Endometrial microvascular endothelial cells (primary cell): ENCODE results near the gene FRAT2. TPM values are rescaled to one million over a fixed set of nuclear protein-coding genes. Genes with fewer than 3 reads are reported as not detected.

Source experiments
- in situ Hi-C: cut with HindIII; loops from 2 replicates; pipeline ENCODE4 v1.10.0; 2017; ENCODE audit warnings: low sequenced_read_pairs, low pct_unique_long_range_greater_than_20kb; ENCODE audit errors: inconsistent ontology term
- total RNA-seq: library from RNA; depleted of rRNA; stranded (reverse); fragments of >200 nt; gene quantifications from one replicate; pipeline ENCODE4 v1.2.3, GENCODE V29; 2015; ENCODE audit errors: inconsistent ontology term

FRAT2 gene
- total RNA-seq, 1 donor from 2014 or later: 8.3 TPM

DNA sequence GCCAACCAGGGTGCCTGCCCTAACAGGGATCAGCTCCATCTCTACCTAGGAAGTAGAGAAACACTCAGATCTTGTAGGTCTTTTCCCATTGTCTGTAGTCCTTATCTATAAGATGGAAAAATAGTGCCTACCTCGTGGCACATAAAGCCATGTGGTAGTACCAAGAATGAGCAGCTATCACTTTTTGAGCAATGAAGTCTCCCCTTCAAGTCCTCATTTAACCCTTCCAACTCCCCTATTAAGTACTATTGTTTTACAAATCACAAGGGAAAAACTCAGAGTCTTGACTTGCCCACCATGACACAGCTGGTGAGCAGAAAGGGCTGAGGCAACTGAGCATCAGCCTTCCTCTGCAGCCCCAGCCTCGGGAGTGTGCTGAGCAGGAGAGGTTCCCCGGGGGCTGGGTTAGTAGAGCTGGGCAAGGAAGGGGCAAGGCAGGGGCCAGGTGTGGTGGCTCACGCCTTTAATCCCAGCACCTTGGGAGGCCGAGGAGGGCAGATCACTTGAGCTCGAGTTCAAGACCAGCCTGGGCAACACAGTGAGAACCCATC is 3.3 kb downstream of the FRAT2 start:
- in situ Hi-C loops: no loop called here

DNA sequence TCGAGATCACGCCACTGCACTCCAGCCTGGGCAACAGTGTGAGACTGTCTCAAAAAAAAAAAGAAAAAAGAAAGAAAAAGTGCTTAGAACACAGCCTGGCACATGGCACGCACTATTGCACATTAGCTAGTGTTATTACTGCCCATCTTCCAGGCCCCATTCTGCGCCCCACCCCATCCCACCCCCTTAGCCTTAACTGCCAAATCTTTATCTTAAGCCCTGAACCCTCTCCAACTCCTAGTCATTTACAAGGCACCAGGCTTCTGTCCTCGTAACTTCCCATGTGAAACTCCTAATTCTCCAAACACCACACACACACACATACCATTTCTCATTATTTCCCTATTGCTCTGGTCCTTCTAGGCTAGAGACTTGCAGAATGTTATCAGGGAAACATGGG is 4.8 kb downstream of the FRAT2 start:
- in situ Hi-C loops: no loop called here

DNA sequence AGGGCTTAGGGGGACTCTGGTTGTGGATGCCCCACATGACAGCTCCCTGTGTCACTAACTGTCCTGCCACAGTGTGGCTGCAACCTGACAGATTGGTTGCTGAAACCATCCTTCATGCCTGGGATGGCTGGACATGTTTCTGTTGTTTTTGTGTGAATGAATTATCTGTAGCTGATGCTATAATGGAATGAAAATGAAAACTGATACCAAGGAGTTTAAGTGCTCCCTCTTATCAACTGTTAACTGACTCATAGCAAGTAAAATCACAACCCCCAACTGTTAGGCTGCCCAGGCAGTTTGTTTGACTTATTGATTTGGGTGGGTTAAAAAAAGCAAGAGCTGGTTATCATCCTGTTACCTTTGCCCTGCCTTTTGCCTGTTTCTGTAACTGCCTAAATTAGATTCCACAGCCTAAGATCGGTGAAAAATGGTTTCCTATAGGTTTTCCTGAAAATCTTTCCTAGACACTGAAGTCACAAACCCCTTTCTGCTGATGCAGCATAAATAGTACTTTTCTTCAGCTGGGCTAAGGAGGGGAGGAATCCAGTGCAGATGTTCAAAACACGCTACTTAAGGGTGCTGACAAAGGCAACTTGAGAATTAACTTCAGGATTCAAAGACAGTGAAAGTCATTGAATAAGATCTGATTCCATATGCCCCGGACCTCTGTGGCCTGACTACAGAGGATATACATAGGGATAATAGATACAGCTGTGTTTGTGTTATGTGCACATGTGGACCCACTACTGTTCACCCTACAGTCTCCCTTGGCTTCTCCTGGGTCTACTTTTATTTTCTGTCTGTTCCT is 5.7 kb downstream of the FRAT2 start:
- in situ Hi-C loops: no loop called here

DNA sequence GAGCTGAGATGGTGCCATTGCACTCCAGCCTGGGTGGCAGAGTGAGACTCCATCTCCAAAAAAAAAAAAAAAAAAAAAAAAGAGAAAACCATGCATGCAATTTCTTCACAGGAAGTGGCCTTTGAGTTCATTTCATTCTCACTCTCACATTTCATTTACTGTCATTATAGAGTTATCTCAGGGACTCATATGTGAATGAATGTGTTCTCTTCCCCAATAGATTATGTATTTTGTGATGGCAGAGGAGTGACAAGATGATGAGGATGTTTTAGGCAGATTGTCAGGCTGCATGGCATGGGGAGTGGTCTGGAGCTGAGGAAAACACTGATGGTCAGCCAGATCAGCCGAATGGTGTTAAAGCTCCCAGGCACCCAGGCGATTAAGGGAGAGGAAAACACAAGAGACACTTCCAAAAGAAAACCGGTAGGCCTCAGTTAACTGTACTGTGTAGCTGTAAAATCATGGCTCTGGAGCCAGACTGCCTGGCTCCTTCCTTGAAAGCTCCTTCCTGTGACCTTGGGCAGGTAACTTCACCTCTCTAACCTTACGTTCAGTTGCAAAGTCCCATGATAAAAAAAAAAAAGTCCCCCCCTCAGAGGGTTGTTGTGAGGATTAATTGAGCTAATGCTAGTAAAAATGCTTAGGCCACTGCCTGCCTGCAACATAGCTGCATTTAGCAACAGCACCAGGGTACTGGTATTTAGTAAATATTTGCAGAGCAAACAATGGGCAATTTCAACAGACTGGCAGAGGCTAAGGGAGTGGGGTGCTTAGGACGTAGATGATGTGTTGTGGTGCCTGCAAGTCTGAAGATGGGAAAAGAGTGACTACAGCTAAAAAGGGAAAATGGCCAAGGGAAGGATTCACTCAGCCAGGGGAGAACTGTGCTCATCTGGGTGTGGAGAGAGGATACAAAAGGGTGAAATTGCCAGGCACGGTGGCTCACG is 6.9 kb downstream of the FRAT2 start:
- in situ Hi-C loops: no loop called here

DNA sequence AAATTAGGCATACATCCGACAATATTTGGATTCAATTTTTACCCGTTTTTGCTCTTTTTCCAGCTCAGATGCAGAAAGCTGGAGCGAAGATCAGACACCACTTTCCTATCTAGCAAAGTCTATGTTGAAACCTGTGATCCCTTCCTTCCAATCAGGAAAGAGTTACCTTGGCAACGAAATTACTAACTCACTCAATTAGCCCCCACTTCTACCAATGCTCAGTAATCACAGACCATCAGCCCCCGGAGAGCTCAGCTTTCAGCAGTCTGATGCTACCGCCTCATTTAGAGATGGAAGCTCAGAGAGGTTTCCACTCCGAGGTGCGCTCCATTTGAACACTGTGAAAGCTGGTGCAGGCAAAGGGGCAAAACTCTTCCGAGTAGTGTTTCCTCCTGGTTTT is 8.8 kb downstream of the FRAT2 start:
- in situ Hi-C loops: no loop called here

DNA sequence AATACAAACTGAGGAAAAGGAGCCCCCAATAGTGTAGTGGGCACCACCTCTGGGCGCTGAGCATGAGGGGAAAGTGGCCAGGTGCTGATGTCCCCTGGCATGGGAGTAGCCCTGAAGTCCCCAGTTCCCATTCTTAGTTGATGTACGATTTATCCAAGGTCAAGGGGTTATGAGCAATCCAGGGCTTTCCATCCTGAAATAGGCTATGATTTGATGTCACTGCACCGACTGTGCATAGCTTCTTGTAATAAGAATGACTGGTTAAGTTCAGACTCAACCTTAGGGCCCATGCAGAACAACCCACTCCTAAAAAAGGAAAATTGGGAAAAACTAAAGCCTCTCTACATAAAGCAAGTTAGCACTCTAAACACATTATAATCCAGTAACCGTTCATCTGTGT is 11.0 kb downstream of the FRAT2 start:
- in situ Hi-C loops: no loop called here

DNA sequence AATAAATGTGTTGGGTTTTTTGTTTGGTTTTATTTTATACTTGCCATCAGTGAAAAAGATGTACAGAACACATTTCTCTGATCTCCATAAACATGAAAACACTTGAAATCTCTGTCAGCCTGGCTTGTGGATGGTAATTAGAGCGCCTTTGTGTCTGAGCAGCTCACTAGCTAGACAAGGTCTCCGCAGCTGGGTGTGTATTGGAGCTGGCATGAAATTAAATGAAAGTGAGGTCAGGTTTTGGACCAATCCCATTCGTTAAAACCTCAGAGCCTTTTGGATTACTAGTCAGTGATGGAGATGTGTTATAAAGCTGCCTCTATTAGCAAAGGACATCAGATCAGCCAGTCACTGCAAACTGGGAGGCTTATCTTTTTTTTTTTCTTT is 12.7 kb downstream of the FRAT2 start:
- in situ Hi-C loops: no loop called here

DNA sequence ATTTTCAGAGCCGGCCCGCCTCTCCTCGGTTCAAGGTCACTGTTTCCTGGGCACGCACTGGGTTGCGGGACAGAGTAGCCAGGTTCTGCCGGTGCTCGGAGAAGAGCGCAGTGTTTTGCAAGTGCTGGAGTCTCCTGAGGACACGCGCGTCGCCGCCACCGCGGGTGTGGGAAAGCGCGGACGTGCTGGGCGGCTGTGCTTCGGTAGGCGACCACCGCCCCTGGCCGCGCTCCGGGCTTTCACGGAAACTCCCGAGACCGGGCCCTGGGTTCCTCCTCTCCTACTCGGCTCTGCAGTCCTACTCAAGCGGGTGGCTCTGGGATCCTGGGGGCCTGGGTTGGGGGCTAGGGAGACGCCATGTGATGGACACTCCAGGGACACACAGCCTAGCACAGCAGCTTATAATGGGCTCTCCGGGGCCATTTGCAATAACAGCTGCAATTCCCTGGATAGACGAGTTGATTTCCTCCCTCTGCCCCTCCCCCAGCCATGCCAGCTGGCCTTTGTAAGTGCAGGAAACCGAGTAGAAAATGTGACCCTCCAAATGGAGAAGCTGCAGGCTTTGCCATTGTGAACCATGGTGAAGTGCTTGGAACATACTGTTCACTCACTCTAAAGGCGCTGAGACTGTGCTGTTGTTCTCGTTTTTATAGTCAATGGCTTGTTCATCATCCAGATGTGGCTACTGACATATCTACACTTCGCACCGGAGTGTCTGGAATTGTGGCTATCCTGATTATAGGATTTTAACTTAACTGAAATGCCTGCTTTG is 13.3 kb downstream of the FRAT2 start:
- in situ Hi-C loops: no loop called here

DNA sequence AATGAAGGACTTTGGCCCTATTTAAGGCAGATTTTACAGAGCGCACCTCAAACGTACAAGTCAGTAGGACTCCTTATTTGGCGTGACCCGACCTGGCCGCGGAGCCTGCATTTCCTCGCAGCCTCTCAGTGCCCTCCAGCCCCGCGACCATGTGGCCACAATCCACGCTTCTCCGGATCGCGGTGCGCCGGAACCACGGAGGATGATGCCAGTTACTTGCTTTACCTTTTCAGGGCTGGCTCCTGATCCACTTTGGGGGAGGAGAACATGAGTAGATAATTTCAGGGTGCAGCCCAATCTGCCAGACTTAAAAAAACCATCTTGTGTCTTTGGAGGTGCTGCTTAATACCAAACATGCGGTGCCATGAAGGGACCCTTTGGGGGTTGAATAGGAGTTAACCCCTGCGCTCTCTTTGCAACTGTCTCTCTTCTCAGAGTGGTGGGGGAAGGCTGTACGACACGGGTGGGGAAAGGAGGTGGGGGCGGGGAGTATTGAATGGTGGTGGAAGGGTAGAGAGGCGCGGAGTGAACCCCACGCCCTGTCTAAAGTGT is 14.0 kb downstream of the FRAT2 start:
- in situ Hi-C loops: no loop called here

DNA sequence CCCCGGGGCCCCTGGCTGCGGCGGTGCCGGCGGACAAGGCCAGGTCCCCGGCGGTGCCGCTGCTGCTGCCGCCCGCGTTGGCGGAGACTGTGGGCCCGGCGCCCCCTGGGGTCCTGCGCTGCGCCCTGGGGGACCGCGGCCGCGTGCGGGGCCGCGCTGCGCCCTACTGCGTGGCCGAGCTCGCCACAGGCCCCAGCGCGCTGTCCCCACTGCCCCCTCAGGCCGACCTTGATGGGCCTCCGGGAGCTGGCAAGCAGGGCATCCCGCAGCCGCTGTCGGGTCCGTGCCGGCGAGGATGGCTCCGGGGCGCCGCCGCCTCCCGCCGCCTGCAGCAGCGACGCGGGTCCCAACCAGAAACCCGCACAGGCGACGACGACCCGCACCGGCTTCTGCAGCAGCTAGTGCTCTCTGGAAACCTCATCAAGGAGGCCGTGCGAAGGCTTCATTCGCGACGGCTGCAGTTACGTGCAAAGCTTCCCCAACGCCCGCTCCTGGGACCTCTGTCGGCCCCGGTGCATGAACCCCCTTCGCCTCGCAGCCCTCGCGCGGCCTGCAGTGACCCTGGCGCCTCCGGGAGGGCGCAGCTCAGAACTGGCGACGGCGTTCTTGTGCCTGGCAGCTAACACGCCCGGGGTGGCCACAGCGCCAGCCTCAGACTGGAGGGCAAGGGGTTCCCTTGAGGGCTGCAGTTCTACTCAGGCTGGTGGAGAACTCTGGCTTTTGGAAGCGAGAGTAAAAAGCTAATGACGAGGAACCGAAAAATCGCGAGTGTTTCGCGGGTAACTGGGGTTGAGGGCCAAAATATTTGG is 14.7 kb downstream of the FRAT2 start:
- in situ Hi-C loops: no loop called here

DNA sequence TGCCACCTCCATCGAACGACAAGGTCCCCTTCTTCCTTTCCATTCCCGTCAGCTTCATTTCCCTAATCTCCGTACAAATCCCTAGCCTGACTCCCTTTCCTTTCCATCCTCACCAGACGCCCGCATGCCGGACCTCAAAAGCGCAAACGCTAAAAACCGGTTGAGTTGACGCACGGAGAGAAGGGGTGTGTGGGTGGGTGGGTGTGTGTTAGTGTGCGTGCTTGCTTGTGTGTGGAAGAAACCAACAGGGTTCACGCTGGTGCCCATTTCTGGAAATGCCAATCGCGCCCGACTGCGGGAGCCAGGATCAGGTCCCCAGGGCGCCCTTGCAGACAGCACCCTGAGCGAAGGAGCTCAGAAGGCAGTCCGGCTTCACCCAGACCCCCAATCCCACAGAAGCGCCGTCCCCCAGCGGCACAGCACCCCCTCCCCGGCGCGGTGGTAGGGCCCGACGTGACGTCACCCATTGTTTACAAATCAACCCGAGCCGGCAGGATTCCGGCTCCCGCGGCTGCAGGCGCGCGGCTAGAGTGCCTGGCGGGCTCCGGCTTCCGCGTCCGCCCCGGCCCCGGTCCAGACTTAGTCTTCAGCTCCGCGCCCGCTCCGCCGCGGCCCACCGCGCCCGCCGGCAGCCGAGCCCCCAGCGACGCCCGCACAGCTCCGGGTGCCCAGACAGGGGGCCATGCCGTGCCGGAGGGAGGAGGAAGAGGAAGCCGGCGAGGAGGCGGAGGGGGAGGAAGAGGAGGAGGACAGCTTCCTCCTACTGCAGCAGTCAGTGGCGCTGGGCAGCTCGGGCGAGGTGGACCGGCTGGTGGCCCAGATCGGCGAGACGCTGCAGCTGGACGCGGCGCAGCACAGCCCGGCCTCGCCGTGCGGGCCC is 15.5 kb downstream of the FRAT2 start, which contains the start of gene FRAT1:
TSS of gene FRAT1 (plus strand) at position 500 of the 880 bp plus-strand sequence. CDS start at position 683, 183 bp downstream.
- in situ Hi-C loops: no loop called here

DNA sequence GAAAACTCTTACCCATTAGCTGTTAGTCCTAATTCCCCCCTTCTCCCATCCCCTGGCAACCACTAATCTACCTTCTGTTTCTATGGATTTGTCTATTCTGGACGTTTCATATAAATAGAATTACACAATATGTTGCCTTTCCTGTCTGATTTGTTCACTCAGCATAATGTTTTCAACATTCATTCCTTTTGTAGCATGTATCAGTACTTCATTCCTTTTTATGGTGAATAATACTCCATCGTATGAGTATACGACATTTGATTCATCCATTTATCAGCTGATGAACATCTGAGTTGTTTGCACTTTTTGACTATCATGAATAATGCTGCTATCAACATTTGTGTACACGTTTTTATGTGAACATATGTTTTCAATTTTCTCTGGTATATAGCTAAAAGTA is 19.9 kb downstream of the FRAT2 start:
- in situ Hi-C loops: no loop called here

DNA sequence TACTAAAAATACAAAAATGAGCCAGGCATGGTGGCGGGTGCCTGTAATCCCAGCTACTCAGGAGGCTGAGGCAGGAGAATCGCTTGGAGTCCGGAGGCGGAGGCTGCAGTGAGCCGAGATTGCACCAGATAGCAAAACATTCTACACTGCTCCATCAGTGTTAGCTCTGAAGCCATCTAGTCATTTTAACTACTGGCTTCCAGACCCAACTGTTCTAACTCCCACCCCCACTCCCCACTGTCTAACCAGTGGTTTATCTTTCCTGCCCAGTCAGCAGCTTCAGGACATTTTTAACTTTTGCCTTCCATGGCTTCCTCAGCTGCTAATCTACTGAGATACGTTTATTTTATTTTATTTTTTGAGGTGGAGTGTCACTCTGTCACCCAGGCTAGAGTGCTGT is 21.6 kb downstream of the FRAT2 start:
- in situ Hi-C loops: no loop called here

DNA sequence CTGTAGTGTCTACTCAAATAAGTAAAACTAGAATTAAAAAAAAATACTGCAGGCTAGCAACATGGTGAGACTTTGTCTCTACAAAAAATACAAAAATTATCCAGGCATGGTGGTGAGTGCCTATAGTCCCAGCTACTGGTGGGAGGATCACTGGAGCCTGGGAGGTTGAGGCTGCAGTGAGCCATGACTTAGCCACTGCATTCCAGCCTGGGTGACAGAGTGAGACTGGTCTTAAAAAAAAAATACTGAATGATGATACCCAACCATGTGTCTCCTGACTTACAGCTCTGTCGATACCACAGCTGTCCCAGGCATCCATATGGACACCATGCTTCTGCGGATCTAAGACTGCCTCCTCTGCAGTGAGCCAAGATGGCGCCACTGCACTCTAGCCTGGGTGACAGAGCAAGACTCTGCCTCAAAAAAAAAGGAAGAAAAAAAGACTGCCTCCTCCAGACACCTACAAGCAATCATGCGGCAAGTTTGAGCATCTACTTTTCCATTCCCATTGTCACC is 23.4 kb downstream of the FRAT2 start:
- in situ Hi-C loops: no loop called here

DNA sequence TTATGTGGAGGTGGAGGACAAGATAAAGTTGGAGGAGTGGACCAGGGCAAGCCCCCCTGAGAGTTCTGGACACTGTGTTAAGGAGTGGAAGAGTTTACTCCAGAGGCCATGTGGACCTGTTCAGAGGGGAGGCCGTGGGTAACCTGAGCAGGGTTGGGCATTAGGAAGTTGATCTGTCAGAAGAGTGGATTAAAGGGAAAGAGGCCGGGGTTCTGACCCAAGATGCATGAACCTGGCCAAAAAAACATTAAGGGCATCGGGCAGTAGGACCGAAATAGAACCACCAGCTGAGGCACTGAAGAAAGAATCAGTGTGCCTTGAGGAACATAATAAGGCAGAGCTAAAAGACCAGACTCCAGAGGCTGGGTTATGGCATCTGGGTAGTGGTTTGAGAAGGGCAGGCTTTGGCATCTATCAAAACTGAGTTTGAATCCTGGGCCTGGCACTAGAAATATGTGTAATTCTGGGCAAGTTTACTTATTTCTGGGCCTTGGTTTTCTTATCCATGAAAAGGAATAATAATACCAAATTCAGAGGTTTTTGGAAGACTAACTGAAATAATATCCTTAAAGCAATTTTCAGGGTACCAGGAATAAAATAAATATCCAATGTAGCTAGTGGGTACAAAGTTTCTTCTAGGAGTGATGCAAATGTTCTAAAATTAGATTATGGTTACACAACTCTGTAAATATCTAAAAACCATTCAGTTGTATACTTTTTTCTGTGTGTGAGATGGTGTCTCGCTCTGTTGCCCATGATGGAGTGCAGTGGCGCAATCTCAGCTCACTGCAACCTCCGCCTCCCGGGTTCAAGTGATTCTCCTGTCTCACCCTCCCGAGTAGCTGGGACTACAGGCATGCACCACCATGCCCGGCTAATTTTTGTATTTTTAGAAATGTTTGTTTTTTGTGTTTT is 26.4 kb downstream of the FRAT2 start:
- in situ Hi-C loops: no loop called here

DNA sequence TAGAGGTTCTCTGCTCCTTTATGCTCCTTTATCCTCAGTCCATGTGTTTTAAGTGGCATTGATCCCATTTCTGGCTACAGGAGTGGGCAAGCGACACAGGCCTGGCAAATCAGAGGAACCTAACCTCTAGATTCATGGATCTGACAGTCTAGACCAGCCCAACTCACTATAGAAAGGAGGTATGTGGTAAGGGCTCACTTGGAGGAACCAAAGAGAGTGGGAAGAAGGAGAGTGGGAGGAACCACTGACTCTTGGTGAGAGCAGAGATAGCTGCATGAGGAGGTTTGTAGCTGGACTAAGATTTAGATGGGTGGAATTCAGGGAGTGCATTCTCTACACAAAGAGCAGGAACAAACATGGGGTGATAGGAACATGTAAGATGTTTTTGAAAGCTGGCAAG is 27.1 kb downstream of the FRAT2 start:
- in situ Hi-C loops: no loop called here
